NOMO-1 (cell line): ENCODE data around the gene KIAA0232.

Source experiments
- DNase-seq, 2 experiments: peaks; one replicate each; lab custom pipeline; 2025; ENCODE audit not compliant: unreplicated experiment in 2 of 2; lab: John Stamatoyannopoulos, UW

KIAA0232 gene

DNA sequence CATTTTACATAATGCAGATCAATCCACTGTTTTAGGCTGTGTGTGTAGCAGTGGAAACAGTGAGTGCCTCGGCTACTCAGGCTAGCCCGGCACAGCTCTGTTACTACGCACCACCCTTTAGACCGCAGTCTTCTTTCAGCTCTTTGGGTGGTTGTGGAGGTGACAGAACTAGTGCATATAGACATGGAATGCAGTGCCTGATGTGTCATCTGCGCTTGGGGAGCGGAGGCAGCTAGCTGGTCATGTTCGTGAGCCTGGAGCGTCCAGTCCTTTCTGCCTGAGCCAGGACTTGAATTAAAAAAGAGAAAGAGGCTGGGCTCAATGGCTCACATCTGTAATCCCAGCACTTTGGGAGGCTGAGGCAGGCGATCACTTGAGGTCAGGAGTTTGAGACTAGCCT, 131.9 kb downstream of the KIAA0232 start:
- DNase-seq = no peak

DNA sequence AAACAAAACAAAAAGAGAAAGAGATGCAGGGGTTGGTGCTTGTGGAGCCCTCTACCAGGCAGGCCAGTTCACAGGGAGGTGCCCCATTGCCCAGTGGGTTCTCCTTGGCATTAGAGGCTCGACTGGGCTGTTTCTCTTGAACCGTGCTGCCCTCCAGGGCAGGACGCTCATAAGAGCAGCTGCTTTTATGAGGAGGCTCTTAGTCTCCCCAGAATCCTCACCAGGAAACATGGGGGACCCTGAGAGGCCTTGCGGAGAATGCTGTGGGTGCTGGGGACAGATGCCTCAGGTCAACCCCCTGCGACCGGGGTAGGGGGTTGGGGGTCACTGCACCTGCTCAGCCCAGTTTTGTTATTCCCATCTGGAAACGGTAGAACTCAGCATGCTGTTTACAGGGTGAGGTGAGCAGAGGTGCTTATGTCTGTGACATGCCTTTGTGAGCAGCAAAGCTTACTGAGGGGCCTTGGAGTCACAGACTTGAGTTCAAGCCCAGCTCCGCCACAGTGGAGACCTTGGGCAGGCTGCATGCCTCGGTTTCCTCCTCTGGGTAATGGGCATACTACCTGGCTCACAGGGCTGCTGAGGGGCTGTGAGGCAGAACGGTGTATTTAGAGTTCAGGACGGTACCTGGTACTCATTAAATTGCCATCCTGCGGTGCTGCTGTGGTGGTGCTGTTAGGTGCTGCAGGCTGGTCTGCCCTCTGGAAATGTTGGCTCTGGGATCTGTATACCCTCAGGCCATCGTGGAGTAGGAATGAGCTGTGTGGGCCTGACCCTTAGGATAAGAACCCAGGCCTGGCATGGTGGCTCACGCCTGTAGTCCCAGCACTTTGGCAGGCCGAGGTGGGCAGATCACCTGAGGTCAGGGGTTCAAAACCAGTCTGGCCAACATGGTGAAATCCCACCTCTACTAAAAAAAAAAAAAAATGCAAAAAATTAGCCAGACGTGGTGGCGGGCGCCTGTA, 132.8 kb downstream of the KIAA0232 start:
- no peak for DNase-seq

- DNase-seq = no peak
Measured at GRCh38 chr4:6916069-6916586, 133.6 kb downstream of the KIAA0232 start.

- peak; percentile 14 to 24 for DNase-seq
Measured at GRCh38 chr4:6916587-6917460, 134.3 kb downstream of the KIAA0232 start.

GRCh38 chr4:6917461-6918271, 135.1 kb downstream of the KIAA0232 start:
- DNase-seq = peak; percentile 92 to 94

DNA sequence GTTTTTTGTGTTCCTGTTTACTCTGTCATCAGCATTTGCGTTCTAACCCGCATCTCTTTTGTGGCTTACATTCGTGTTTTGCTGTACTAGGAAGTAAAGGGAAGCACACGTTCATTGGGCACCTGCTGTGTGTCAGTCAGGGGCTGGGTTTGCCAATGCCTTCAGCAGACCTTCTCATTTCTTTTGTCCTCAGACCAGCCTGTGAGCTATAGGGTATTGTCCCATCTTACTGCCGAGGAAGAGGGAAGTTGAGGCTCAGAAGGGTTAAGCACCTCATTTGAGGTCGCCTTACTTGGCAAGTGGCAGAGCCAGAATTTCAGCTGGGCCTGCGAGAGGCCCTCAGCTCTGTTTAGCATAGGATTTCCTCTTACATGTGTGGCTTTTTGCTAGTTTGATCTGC, 135.8 kb downstream of the KIAA0232 start:
- DNase-seq = peak in 1 of 2 experiments; percentile 48

DNA sequence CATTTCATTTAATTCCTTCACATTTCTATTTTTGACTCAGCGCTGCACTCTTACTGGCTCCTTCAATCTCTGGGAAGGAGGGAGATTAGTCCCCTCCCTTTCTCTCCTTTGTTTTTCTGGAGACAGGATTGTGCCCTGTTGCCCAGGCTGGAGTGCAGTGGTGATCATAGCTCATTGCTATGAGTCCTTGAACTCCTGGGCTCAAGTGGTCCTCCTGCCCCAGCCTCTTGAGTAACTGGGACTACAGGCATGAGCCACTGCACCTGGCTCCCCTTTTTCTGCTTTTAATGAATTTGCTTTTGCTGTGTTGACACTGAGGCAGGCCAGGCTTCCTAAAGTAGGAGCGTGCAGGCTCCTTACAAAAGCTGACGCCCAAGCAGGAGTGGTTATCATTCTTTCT, 137.6 kb downstream of the KIAA0232 start:
- DNase-seq = no peak

GRCh38 chr4:6923507-6923906, 141.0 kb downstream of the KIAA0232 start:
- no peak for DNase-seq

- DNase-seq = no peak
Measured at GRCh38 chr4:6924361-6924779, 141.8 kb downstream of the KIAA0232 start.

DNA sequence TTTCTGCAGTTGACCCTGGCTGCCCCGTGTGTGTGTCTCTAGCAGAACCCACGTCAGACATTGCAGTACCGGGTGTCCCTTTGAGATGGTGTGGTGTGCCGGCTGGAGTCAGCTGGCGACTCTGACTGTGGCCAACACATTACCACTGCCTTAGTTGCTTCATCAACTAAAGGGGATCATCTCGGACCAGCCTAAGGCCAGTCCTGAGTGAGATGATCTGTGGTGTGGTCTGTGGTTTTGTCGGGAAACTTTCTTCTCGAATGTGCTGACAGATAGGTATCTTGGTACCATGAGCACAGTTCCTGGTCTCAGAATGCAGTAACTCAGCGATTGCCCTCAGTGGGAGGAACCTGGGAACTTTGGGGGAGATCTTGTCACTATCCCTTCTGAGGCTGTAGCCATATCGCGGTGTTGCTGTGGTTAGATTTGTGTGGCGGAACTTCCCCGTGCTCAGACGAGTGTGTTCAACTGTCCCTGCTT, 142.9 kb downstream of the KIAA0232 start:
- DNase-seq = peak; percentile 33 to 51

- DNase-seq = peak; percentile 70 to 95
Measured at GRCh38 chr4:6926081-6926480, 143.6 kb downstream of the KIAA0232 start.

DNA sequence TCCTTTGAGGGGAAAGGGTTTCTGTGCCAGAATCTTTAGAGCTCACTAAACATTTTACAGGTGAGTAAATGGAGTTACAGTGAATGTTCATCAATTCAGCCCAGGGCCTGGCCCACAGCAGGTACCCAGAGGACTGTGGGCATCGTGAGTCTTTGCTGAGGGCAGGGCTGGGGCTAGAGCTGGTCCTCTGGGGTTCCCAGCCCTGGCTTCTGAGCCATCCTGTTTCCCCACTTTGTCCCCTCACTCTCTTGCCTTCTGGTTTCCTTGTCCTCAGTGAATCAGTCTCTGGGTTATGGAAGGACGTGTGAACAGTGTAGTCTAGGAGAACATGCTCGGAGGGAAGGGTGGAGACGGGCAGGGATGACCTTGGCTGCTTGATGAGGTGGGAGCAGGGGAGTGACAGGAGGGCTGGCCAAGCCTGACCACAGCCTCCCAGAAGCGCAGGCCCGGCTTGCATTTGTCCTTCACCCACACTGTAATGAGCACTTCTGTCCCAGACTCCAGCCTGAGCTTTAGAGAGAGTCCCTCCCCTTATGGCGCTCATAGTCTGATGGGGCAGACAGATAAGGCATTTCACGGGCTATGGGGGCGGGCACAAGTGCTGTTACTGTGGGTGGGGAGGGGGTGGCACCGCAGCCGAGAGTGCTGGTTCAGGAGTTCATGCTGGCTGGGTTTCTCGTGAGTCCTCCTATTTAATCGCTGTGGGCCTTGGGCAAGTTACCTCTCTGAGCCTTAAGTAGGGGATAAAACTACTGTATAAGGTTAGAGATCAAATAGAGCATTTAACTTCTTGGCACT, 144.4 kb downstream of the KIAA0232 start:
- DNase-seq = no peak

DNA sequence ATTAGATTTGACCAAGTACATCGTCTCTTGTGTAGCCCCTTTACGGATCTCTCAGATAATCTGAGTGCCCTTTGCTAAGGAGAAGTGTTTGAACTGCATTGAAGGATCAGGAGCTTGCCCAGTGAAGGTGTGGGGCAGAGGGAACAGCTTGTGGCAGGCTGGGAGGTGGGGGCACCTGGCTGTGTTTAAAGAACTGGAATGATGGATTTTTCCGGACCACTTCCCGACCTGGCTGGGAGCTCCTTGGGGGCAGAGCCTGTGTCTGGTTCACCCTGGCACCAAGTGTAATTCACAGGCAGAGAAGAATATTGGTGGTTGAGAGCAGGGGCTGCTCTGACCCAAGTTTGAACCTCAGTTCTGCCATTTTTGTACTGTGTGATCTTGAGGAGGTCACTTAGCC, 145.6 kb downstream of the KIAA0232 start:
- DNase-seq = no peak

DNA sequence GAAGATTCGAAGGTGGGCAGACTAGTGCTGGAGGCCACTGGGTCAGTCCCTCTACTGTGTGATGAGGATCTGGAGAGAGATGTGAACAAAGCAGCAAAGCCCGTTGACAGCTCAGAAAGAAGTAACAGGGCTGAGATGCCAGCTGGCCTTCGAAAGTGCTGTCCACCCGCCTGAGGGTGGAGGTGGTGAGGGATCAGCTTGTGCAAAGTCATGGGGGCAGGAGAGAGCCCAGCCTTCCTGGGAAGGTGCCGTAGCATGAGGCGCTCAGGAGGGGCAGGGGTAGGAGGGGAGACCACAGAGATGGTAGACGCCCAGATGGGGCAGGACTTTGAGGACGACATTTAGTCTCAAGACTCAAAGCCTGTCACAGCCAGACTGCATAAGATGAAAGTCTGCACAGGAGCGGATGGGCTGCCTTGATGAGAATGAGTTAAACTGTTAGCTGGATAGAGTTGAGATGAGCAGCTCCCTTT, 146.8 kb downstream of the KIAA0232 start:
- DNase-seq = no peak

GRCh38 chr4:6929812-6930464, 147.4 kb downstream of the KIAA0232 start:
- peak; percentile 63 to 82 for DNase-seq

DNA sequence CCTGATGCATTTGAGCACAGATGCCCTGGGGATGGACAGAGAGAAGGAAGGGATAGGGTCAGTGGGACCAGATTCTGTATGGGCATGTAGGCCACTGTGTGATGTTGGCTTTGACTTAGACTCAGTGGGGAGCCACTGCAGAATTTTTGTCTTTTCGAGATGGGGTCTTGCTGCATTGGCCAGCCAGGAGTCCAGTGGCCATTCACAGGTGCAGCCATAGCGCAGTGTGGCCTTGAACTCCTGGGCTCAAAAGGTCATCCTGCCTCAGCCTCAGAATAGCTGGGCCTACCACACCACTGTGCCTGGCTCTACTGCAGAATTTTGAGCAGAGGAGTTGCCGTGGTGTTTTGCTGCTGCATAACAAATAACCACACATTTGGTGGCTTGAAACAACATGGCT, 149.9 kb downstream of the KIAA0232 start:
- no peak for DNase-seq

GRCh38 chr4:6932918-6933317, 150.4 kb downstream of the KIAA0232 start:
- DNase-seq = no peak
